ENCODE data around the gene HSBP1. TPM values are rescaled to one million over a fixed set of nuclear protein-coding genes. Genes with fewer than 3 reads are reported as not detected.

HSBP1 gene
- total RNA-seq, 2 experiments from 2014 or later: 17.4 to 21.9 TPM

DNA sequence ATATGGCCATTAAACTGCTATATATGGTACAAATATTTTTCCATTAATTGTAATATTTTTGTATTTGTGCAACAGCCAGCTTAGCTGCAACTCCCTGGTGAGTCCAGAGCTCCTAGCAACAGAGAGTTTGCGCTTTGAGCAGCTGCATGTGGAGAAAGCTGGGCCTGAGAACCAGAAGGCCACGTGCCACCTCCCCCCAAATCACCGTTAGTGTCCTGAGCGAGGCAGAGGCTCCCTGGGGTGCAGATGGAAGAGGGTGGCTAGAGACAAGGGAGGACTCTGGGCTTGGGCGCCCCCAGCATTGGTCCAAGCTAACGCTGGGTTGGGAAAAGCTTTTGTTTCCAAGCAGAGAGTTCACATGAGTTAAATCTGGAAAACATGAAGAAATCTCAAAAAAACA, 41.6 kb downstream of the HSBP1 start:
- intact Hi-C loops (cut with DNase I, micrococcal nuclease): no loop called here
- Histone ChIP-seq H3K36me3 (ENCODE audit: insufficient read depth, low read length) (no peaks in the 10 kb centered on the region), H3K4me3 (ENCODE audit: low read length) (no peak overlapping the region), H3K27ac (ENCODE audit: low read depth in 1 of 2, low read length in 2 of 2) (no peak overlapping the region), H3K27me3 (ENCODE audit: control insufficient read depth in 1 of 2, insufficient read depth in 2 of 2, low read length in 2 of 2) (peaks cover 3 to 6% of the 10 kb centered on the region in 2 experiments), H3K9me3 (ENCODE audit: control insufficient read depth in 1 of 2, insufficient read depth in 1 of 2, low read length in 2 of 2) (peaks cover 0 to 5% of the 10 kb centered on the region in 2 experiments), H3K4me1 (ENCODE audit: insufficient read depth, low read length) (no peaks in the 10 kb centered on the region)
- TF ChIP-seq, protein P1, sequence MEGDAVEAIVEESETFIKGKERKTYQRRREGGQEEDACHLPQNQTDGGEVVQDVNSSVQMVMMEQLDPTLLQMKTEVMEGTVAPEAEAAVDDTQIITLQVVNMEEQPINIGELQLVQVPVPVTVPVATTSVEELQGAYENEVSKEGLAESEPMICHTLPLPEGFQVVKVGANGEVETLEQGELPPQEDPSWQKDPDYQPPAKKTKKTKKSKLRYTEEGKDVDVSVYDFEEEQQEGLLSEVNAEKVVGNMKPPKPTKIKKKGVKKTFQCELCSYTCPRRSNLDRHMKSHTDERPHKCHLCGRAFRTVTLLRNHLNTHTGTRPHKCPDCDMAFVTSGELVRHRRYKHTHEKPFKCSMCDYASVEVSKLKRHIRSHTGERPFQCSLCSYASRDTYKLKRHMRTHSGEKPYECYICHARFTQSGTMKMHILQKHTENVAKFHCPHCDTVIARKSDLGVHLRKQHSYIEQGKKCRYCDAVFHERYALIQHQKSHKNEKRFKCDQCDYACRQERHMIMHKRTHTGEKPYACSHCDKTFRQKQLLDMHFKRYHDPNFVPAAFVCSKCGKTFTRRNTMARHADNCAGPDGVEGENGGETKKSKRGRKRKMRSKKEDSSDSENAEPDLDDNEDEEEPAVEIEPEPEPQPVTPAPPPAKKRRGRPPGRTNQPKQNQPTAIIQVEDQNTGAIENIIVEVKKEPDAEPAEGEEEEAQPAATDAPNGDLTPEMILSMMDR (IDR thresholded peaks at IDR 0.05): no peak
- no peaks in the 10 kb centered on the region for H3K9me3 Mint-ChIP-seq
- H3K36me3 Mint-ChIP-seq (ENCODE audit: low read depth): no peaks in the 10 kb centered on the region
- ChIA-PET CTCF (no interaction called here), POLR2A (no interaction called here)
- no peak overlapping the region for H3K4me3 Mint-ChIP-seq
- ATAC-seq (ENCODE audit: poor library complexity): no peak
- no peak overlapping the region for H3K27ac Mint-ChIP-seq
- H3K27me3 Mint-ChIP-seq: no peaks in the 10 kb centered on the region
- no peak for DNase-seq
- no peaks in the 10 kb centered on the region for H3K4me1 Mint-ChIP-seq (ENCODE audit: low read depth)

DNA sequence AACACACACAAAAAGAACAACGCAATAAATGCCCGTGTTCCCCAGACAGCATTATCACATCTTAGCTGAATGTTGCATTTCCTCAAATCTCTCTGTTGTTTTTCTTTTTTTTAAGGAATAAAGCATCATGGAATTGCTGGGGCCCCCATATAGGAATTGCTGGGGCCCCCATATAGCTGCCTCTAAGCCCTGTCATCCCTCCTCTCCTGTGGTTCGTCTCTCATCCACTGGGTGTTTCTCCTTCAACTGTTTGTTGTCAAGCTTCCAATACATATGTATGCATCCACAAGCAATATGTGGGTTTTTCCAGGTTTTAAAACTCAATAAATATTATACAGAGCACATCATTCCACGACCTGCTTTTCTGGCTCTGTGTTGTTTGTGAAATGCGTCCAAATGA, 43.2 kb downstream of the HSBP1 start:
- H3K9me3 Mint-ChIP-seq: no peaks in the 10 kb centered on the region

DNA sequence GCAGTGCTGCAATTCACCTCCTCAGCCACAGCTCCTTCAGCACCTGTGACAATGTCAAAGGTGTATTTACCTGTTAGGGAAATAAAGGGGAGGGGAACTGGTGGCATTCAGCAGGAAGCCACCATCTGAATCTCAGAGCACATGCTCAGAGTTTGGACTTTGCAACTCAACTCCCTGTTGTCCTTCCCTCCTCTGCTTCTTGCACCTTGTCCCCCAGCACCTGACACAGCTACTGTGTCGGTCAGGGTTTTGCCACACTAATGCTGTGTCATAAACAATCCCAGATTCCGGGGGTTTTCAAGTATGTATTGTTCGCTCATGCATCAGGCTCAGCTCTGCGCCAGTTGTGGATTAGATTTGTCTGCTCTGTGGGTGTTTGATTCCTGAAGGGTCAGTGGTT, 43.7 kb downstream of the HSBP1 start:
- no peak overlapping the region for H3K27ac Mint-ChIP-seq
- no peak for DNase-seq
- intact Hi-C loops (cut with DNase I, micrococcal nuclease): no loop called here
- Histone ChIP-seq H3K36me3 (ENCODE audit: insufficient read depth, low read length) (no peaks in the 10 kb centered on the region), H3K4me3 (ENCODE audit: low read length) (no peak overlapping the region), H3K4me1 (ENCODE audit: insufficient read depth, low read length) (no peaks in the 10 kb centered on the region), H3K27me3 (ENCODE audit: control insufficient read depth in 1 of 2, insufficient read depth in 2 of 2, low read length in 2 of 2) (peaks cover 4 to 6% of the 10 kb centered on the region in 2 experiments), H3K9me3 (ENCODE audit: control insufficient read depth in 1 of 2, insufficient read depth in 1 of 2, low read length in 2 of 2) (peaks cover 0 to 5% of the 10 kb centered on the region in 2 experiments), H3K27ac (ENCODE audit: low read depth in 1 of 2, low read length in 2 of 2) (no peak overlapping the region)
- no peak overlapping the region for H3K4me3 Mint-ChIP-seq
- no peak for ATAC-seq (ENCODE audit: poor library complexity)
- TF ChIP-seq, protein P1 (IDR thresholded peaks at IDR 0.05): no peak
- H3K36me3 Mint-ChIP-seq (ENCODE audit: low read depth): no peaks in the 10 kb centered on the region
- no peaks in the 10 kb centered on the region for H3K27me3 Mint-ChIP-seq
- ChIA-PET CTCF (no interaction called here), POLR2A (no interaction called here)
- no peaks in the 10 kb centered on the region for H3K4me1 Mint-ChIP-seq (ENCODE audit: low read depth)
- no peaks in the 10 kb centered on the region for H3K9me3 Mint-ChIP-seq

More for the DNA sequence above, 43.2 kb downstream of the HSBP1 start:
- Mint-ChIP-seq H3K4me1 (ENCODE audit: low read depth) (no peaks in the 10 kb centered on the region), H3K27ac (no peak overlapping the region), H3K36me3 (ENCODE audit: low read depth) (no peaks in the 10 kb centered on the region), H3K4me3 (no peak overlapping the region), H3K27me3 (no peaks in the 10 kb centered on the region)
- TF ChIP-seq, protein P1 (IDR thresholded peaks at IDR 0.05): no peak
- ATAC-seq (ENCODE audit: poor library complexity) (no peak), DNase-seq (no peak)
- ChIA-PET POLR2A (no interaction called here), CTCF (no interaction called here)
- Histone ChIP-seq H3K36me3 (ENCODE audit: insufficient read depth, low read length) (no peaks in the 10 kb centered on the region), H3K9me3 (ENCODE audit: control insufficient read depth in 1 of 2, insufficient read depth in 1 of 2, low read length in 2 of 2) (peaks cover 0 to 5% of the 10 kb centered on the region in 2 experiments), H3K27ac (ENCODE audit: low read depth in 1 of 2, low read length in 2 of 2) (no peak overlapping the region), H3K4me3 (ENCODE audit: low read length) (no peak overlapping the region), H3K4me1 (ENCODE audit: insufficient read depth, low read length) (no peaks in the 10 kb centered on the region), H3K27me3 (ENCODE audit: control insufficient read depth in 1 of 2, insufficient read depth in 2 of 2, low read length in 2 of 2) (peaks cover 4 to 6% of the 10 kb centered on the region in 2 experiments)
- intact Hi-C loops (cut with DNase I, micrococcal nuclease): no loop called here

All from CD4-positive, alpha-beta T cell (primary cell).